Measurements from ENCODE around the gene C9orf57. TPM values are rescaled to one million over a fixed set of nuclear protein-coding genes. Genes with fewer than 3 reads are reported as not detected.
"Not testable (repeated sequence)": the region's sequence is repeated elsewhere in the genome, so short reads cannot be mapped to it uniquely, and the experiment has no call there.

The C9orf57 gene
- not detected for total RNA-seq
- long read RNA-seq, donor 1 = 0 reads
- long read RNA-seq, donor 2 = 0 reads

DNA sequence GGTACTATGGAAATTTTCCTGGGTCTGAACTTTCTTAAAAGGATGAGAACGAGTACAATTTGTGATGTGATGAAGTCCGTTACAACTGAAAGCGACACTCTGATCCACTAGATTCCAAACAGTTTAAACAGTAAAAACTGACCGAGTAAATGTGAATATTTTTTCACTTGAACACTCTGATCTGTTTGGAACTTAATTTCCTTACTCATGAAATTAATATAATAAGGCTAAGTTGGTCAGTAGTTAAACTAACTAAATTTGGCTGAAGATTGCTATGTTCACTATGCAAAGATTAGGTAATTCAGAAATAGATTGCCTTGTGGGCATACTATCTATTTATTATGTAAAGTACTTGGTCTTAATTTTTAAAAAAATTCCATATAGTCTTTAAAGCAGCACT is at the start of gene C9orf57:
Gene C9orf57, minus strand, starts transcription at position 101 of the 400 bp plus-strand sequence. CDS start 1,282 bp downstream, outside the sequence.
- Histone ChIP-seq H3K4me3 (no peak within 1 kb of the TSS), H3K4me1 (ENCODE audit: low read depth) (no peaks in the 10 kb centered on the region), H3K36me3 (ENCODE audit: low read depth) (no peaks in the 10 kb centered on the region), H3K9me3 (no peaks in the 10 kb centered on the region)
- no peak for DNase-seq
- intact Hi-C loops (cut with DNase I, micrococcal nuclease) = no loop called here
- TF ChIP-seq, protein P1, sequence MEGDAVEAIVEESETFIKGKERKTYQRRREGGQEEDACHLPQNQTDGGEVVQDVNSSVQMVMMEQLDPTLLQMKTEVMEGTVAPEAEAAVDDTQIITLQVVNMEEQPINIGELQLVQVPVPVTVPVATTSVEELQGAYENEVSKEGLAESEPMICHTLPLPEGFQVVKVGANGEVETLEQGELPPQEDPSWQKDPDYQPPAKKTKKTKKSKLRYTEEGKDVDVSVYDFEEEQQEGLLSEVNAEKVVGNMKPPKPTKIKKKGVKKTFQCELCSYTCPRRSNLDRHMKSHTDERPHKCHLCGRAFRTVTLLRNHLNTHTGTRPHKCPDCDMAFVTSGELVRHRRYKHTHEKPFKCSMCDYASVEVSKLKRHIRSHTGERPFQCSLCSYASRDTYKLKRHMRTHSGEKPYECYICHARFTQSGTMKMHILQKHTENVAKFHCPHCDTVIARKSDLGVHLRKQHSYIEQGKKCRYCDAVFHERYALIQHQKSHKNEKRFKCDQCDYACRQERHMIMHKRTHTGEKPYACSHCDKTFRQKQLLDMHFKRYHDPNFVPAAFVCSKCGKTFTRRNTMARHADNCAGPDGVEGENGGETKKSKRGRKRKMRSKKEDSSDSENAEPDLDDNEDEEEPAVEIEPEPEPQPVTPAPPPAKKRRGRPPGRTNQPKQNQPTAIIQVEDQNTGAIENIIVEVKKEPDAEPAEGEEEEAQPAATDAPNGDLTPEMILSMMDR (IDR thresholded peaks at IDR 0.05) = no peak
- no peak for ATAC-seq

DNA sequence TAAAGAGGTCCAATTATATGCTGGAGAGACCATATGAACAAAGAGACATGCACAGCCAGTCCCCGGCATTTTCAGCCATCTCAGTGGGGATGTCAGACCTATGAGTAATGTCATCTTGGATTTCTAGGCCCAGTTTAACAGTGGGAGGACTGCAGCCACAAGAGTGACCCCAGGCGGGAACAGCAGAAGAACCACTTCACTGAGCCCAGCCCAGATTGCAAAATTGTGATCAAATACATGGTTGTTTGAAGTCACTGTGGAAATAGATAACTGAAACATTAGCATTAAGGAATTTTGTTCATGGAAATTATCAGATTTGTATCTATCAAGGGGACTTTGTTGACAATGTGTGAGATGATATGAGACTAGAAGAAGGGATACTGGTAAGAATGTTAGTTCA is 42.1 kb upstream of the C9orf57 start:
- Histone ChIP-seq H3K36me3 (ENCODE audit: low read depth) (no peaks in the 10 kb centered on the region), H3K9me3 (no peaks in the 10 kb centered on the region), H3K4me1 (ENCODE audit: low read depth) (no peaks in the 10 kb centered on the region), H3K4me3 (no peak overlapping the region)
- intact Hi-C loops (cut with DNase I, micrococcal nuclease) = no loop called here
- ATAC-seq (no peak), DNase-seq (no peak)
- TF ChIP-seq, protein P1 (IDR thresholded peaks at IDR 0.05) = no peak

GRCh38 chr9:72095520-72095919 is 35.1 kb upstream of the C9orf57 start:
- ATAC-seq; H3K36me3 ChIP-seq (ENCODE audit: low read depth); H3K4me3 ChIP-seq; H3K9me3 ChIP-seq; intact Hi-C loops (cut with DNase I, micrococcal nuclease); DNase-seq; H3K4me1 ChIP-seq (ENCODE audit: low read depth): not testable (repeated sequence)

DNA sequence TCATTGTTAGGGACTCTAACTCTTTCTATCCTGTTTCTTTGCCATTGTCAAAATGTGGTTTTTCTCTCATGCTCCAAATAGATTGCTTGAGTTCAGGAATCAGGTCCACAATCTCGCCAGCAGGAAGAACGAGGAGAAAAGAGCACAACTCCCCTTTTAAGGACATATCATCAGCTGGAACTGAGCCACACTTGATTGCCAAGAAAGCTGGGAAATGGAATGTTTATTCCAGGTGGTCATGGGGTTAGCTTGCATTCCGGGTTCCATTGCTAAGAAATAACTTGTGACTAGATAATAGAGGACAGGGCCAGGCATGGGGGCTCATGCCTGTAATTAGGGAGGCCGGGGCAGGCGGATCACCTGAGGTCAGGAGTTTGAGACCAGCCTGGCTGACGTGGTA is 32.4 kb upstream of the C9orf57 start:
- Histone ChIP-seq H3K4me3 (no peak overlapping the region), H3K36me3 (ENCODE audit: low read depth) (no peaks in the 10 kb centered on the region), H3K4me1 (ENCODE audit: low read depth) (no peaks in the 10 kb centered on the region), H3K9me3 (no peaks in the 10 kb centered on the region)
- TF ChIP-seq, protein P1 (IDR thresholded peaks at IDR 0.05) = no peak
- ATAC-seq (no peak), DNase-seq (no peak)
- intact Hi-C loops (cut with DNase I, micrococcal nuclease) = no loop called here

GRCh38 chr9:72089451-72090130 is 29.2 kb upstream of the C9orf57 start:
- no peak for ATAC-seq
- no peak overlapping the region for H3K4me3 ChIP-seq
- no peaks in the 10 kb centered on the region for H3K4me1 ChIP-seq (ENCODE audit: low read depth)
- intact Hi-C loops (cut with DNase I, micrococcal nuclease) = no loop called here
- DNase-seq = no peak
- no peaks in the 10 kb centered on the region for H3K9me3 ChIP-seq
- no peaks in the 10 kb centered on the region for H3K36me3 ChIP-seq (ENCODE audit: low read depth)
- TF ChIP-seq, protein P1 (IDR thresholded peaks at IDR 0.05) = no peak

DNA sequence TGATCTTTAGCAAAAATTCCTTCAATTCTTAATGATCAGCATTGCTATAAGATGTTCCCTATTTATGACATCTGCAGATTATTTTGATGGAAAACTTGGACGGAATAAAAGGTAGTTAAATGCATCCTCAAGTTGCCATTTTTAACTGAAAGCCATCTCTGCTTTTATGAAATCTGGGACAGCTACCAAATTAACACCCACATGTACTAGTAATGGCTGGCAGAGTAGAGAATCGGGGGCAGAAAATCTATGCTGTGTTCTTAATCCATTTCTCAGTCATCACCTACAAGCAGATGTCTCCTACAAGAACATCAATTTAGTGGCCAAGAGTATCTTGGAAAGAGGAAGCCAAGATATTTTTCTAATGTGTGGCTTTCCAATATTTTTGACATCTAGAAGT is 22.1 kb upstream of the C9orf57 start:
- no peak for ATAC-seq
- intact Hi-C loops (cut with DNase I, micrococcal nuclease) = no loop called here
- Histone ChIP-seq H3K9me3 (no peaks in the 10 kb centered on the region), H3K4me3 (no peak overlapping the region), H3K36me3 (ENCODE audit: low read depth) (no peaks in the 10 kb centered on the region), H3K4me1 (ENCODE audit: low read depth) (no peaks in the 10 kb centered on the region)
- TF ChIP-seq, protein P1 (IDR thresholded peaks at IDR 0.05) = no peak
- no peak for DNase-seq

DNA sequence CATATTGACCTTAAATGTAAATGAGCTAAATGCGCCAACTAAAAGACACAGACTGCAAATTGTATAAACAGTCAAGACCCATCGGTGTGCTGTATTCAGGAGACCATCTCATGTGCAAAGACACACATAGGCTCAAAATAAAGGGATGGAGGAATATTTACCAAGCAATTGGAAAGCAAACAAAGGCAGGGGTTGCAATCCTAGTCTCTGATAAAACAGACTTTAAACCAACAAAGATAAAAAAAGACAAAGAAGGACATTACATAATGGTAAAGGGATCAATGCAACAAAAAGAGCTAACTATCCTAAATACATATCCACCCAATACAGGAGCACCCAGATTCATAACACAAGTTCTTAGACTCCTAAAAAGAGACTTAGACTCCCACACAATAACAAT is 14.3 kb upstream of the C9orf57 start:
- H3K9me3 ChIP-seq; H3K4me3 ChIP-seq; intact Hi-C loops (cut with DNase I, micrococcal nuclease); DNase-seq; H3K36me3 ChIP-seq (ENCODE audit: low read depth); ATAC-seq; H3K4me1 ChIP-seq (ENCODE audit: low read depth): not testable (repeated sequence)

All from mucosa of descending colon (tissue), 3 donors.